HEK293 (cell line): ENCODE results near the gene ARHGAP26.

Experiments
- CTCF ChIA-PET: fragments of 350-600 bp; formaldehyde crosslinking; extraction: SDS; loops from one replicate; lab custom pipeline; 2021; ENCODE audit warnings: antibody characterized with exemption; lab: Yijun Ruan, JAX
- POLR2A ChIA-PET: fragments of 300-600 bp; formaldehyde crosslinking; extraction: SDS; loops from one replicate; lab custom pipeline; 2020; ENCODE audit warnings: antibody characterized with exemption, inconsistent platforms; lab: Yijun Ruan, JAX
- H3K27ac ChIP-seq: fragments of 200-500 bp; sonication (Bioruptor generic); 2 replicates; pipeline ENCODE4 v1.5.1; 2014; ENCODE audit warnings: low read depth, low read length, control low read depth, inconsistent platforms; ENCODE audit errors: extremely low read depth
- H3K36me3 ChIP-seq, 2 experiments: fragments of 200-500 bp in 1 of 2; sonication (Bioruptor generic) in 1 of 2; 1 replicate in 1 of 2; 2 replicates in 1 of 2; pipeline ENCODE4 v1.5.1; 2014 to 2017; ENCODE audit warnings: inconsistent platforms in 2 of 2, low read length in 2 of 2; ENCODE audit not compliant: control insufficient read depth in 2 of 2, insufficient read depth in 1 of 2
- H3K4me1 ChIP-seq: fragments of 200-500 bp; sonication (Bioruptor generic); 2 replicates; pipeline ENCODE4 v1.5.1; 2014; ENCODE audit warnings: mild to moderate bottlenecking, low read length, inconsistent platforms; ENCODE audit not compliant: control insufficient read depth, insufficient read depth
- H3K4me3 ChIP-seq: 2 replicates; pipeline ENCODE4 v1.5.1; 2011; ENCODE audit warnings: low read depth, mild to moderate bottlenecking, control low read depth, low read length, moderate library complexity
- H3K9me3 ChIP-seq: fragments of 200-500 bp; sonication (Bioruptor generic); 2 replicates; pipeline ENCODE4 v1.5.1; 2014; ENCODE audit warnings: low read depth, low read length, inconsistent platforms; ENCODE audit not compliant: control insufficient read depth, insufficient read depth
- BCL11A ChIP-seq: fragments of 450-650 bp; formaldehyde crosslinking; IDR thresholded peaks from 2 replicates; pipeline ENCODE4 v1.5.1; 2016; ENCODE audit warnings: low read depth, missing biosample characterization, missing genetic modification characterization
- KLF1 ChIP-seq: fragments of 450-650 bp; formaldehyde crosslinking; IDR thresholded peaks from 2 replicates; pipeline ENCODE4 v1.5.1; 2016; ENCODE audit warnings: missing biosample characterization, missing genetic modification characterization
- KLF16 ChIP-seq: fragments of 450-650 bp; formaldehyde crosslinking; IDR thresholded peaks from 2 replicates; pipeline ENCODE4 v1.5.1; 2017; ENCODE audit warnings: missing biosample characterization, missing genetic modification characterization
- MEIS1 ChIP-seq: sonication (generic); formaldehyde crosslinking; IDR thresholded peaks from 2 replicates; pipeline ENCODE4 v1.8.1; 2022; ENCODE audit warnings: missing genetic modification reagents, mild to moderate bottlenecking, borderline replicate concordance
- OVOL3 ChIP-seq: fragments of 450-650 bp; formaldehyde crosslinking; IDR thresholded peaks from 2 replicates; pipeline ENCODE4 v1.5.1; 2016; ENCODE audit warnings: missing biosample characterization, missing genetic modification characterization
- SCRT2 ChIP-seq: fragments of 450-650 bp; formaldehyde crosslinking; IDR thresholded peaks from 2 replicates; pipeline ENCODE4 v1.5.1; 2016; ENCODE audit warnings: missing biosample characterization, missing genetic modification characterization
- WT1 ChIP-seq: fragments of 450-650 bp; formaldehyde crosslinking; IDR thresholded peaks from 2 replicates; pipeline ENCODE4 v1.5.1; 2016; ENCODE audit warnings: missing biosample characterization, missing genetic modification characterization
- ZBTB17 ChIP-seq: fragments of 450-650 bp; formaldehyde crosslinking; IDR thresholded peaks from 2 replicates; pipeline ENCODE4 v1.5.1; 2016; ENCODE audit warnings: missing biosample characterization, missing genetic modification characterization
- ZFP37 ChIP-seq: fragments of 450-650 bp; formaldehyde crosslinking; IDR thresholded peaks from 2 replicates; pipeline ENCODE4 v1.5.1; 2016; ENCODE audit warnings: missing biosample characterization, missing genetic modification characterization
- ZNF133 ChIP-seq: fragments of 450-650 bp; formaldehyde crosslinking; IDR thresholded peaks from 2 replicates; pipeline ENCODE4 v1.5.1; 2016; ENCODE audit warnings: missing biosample characterization, missing genetic modification characterization
- ZNF16 ChIP-seq: fragments of 450-650 bp; formaldehyde crosslinking; IDR thresholded peaks from 2 replicates; pipeline ENCODE4 v1.5.1; 2016; ENCODE audit warnings: low read depth, missing biosample characterization, missing genetic modification characterization
- ZNF211 ChIP-seq: fragments of 450-650 bp; formaldehyde crosslinking; IDR thresholded peaks from 2 replicates; pipeline ENCODE4 v1.5.1; 2016; ENCODE audit warnings: low read depth, missing biosample characterization, missing genetic modification characterization
- ZNF221 ChIP-seq: fragments of 450-650 bp; formaldehyde crosslinking; IDR thresholded peaks from 2 replicates; pipeline ENCODE4 v1.5.1; 2017; ENCODE audit warnings: missing biosample characterization, missing genetic modification characterization, borderline replicate concordance
- ZNF366 ChIP-seq: fragments of 450-650 bp; formaldehyde crosslinking; conservative IDR thresholded peaks from 2 replicates; pipeline ENCODE4 v1.5.1; 2016; ENCODE audit warnings: missing biosample characterization, missing genetic modification characterization
- ZNF391 ChIP-seq: fragments of 450-650 bp; formaldehyde crosslinking; IDR thresholded peaks from 2 replicates; pipeline ENCODE4 v1.5.1; 2016; ENCODE audit warnings: low read depth, missing biosample characterization, missing genetic modification characterization, borderline replicate concordance
- ZNF529 ChIP-seq: fragments of 450-650 bp; formaldehyde crosslinking; IDR thresholded peaks from 2 replicates; pipeline ENCODE4 v1.5.1; 2017; ENCODE audit warnings: missing genetic modification characterization, missing biosample characterization; ENCODE audit not compliant: insufficient replicate concordance
- ZNF561 ChIP-seq: fragments of 450-650 bp; IDR thresholded peaks from 2 replicates; pipeline ENCODE4 v1.5.1; 2018; ENCODE audit warnings: missing biosample characterization, missing genetic modification characterization, borderline replicate concordance
- ZNF623 ChIP-seq: fragments of 450-650 bp; formaldehyde crosslinking; IDR thresholded peaks from 2 replicates; pipeline ENCODE4 v1.5.1; 2016; ENCODE audit warnings: missing biosample characterization, missing genetic modification characterization
- ZNF629 ChIP-seq: fragments of 450-650 bp; formaldehyde crosslinking; IDR thresholded peaks from 2 replicates; pipeline ENCODE4 v1.5.1; 2017; ENCODE audit warnings: missing biosample characterization, missing genetic modification characterization
- ZNF747 ChIP-seq: fragments of 450-650 bp; formaldehyde crosslinking; IDR thresholded peaks from 2 replicates; pipeline ENCODE4 v1.5.1; 2016; ENCODE audit warnings: missing biosample characterization, missing genetic modification characterization
- ZNF843 ChIP-seq: fragments of 450-650 bp; formaldehyde crosslinking; IDR thresholded peaks from 2 replicates; pipeline ENCODE4 v1.5.1; 2016; ENCODE audit warnings: missing biosample characterization, missing genetic modification characterization
- ZSCAN23 ChIP-seq: fragments of 450-650 bp; formaldehyde crosslinking; IDR thresholded peaks from 2 replicates; pipeline ENCODE4 v1.5.1; 2016; ENCODE audit warnings: missing biosample characterization, missing genetic modification characterization
- TF ChIP-seq, protein P1 (sequence below): fragments of 450-650 bp; formaldehyde crosslinking; IDR thresholded peaks from 2 replicates; pipeline ENCODE4 v1.5.1; 2016; ENCODE audit warnings: missing biosample characterization, missing genetic modification characterization
- TF ChIP-seq, protein P2 (sequence below): fragments of 450-650 bp; formaldehyde crosslinking; IDR thresholded peaks from 2 replicates; pipeline ENCODE4 v1.5.1; 2016; ENCODE audit warnings: missing biosample characterization, missing genetic modification characterization
- TF ChIP-seq, protein P3 (sequence below): fragments of 450-650 bp; formaldehyde crosslinking; IDR thresholded peaks from 2 replicates; pipeline ENCODE4 v1.5.1; 2017; ENCODE audit warnings: missing biosample characterization, missing genetic modification characterization

Gene ARHGAP26

DNA sequence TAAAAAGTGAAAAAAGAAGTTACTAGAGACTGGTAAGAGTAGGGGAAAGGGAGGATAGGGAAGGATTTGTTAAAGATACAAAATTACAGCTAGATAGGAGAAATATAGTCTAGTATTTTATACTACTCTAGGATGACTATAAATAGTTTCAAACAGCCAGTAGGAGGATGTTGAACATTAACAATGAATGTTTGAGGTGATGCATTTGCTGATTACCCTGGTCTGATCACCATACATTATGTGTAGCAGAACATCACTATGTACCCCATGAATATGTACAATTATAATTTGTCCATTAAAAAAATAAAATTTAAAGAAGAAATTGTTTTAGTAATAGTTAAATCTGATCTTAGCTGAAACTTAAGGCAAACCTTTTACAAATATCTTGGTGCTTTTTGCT is 302.6 kb downstream of the ARHGAP26 start:
- CTCF ChIA-PET = no interaction called here
- Histone ChIP-seq H3K4me1 (no peaks in the 10 kb centered on the region; the same call in 1 of the 2 replicates), H3K27ac (no peak overlapping the region), H3K4me3 (no peak overlapping the region), H3K36me3 (no peaks in the 10 kb centered on the region), H3K9me3 (no peaks in the 10 kb centered on the region)
- POLR2A ChIA-PET = no interaction called here
- TF ChIP-seq KLF1 (tag by site-specific recombination) = no peak
- no peak for TF ChIP-seq ZNF133 (tag by site-specific recombination)
- no peak for TF ChIP-seq ZBTB17 (tag by site-specific recombination)
- TF ChIP-seq BCL11A = no peak
- TF ChIP-seq, protein P1, sequence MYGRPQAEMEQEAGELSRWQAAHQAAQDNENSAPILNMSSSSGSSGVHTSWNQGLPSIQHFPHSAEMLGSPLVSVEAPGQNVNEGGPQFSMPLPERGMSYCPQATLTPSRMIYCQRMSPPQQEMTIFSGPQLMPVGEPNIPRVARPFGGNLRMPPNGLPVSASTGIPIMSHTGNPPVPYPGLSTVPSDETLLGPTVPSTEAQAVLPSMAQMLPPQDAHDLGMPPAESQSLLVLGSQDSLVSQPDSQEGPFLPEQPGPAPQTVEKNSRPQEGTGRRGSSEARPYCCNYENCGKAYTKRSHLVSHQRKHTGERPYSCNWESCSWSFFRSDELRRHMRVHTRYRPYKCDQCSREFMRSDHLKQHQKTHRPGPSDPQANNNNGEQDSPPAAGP (tag by site-specific recombination) = no peak
- TF ChIP-seq ZFP37 (tag by site-specific recombination) = no peak
- TF ChIP-seq ZNF843 (tag by site-specific recombination) = no peak
- TF ChIP-seq KLF16 (tag by site-specific recombination) = no peak
- TF ChIP-seq ZNF629 (tag by site-specific recombination) = no peak
- no peak for TF ChIP-seq ZNF391 (tag by site-specific recombination)
- no peak for TF ChIP-seq MEIS1 (CRISPR knock-in tag)
- TF ChIP-seq ZNF747 (tag by site-specific recombination) = no peak
- no peak for TF ChIP-seq ZSCAN23 (tag by site-specific recombination)
- no peak for TF ChIP-seq ZNF211 (tag by site-specific recombination)
- no peak for TF ChIP-seq ZNF221
- no peak for TF ChIP-seq ZNF561 (tag by site-specific recombination)
- no peak for TF ChIP-seq ZNF366 (tag by site-specific recombination)

DNA sequence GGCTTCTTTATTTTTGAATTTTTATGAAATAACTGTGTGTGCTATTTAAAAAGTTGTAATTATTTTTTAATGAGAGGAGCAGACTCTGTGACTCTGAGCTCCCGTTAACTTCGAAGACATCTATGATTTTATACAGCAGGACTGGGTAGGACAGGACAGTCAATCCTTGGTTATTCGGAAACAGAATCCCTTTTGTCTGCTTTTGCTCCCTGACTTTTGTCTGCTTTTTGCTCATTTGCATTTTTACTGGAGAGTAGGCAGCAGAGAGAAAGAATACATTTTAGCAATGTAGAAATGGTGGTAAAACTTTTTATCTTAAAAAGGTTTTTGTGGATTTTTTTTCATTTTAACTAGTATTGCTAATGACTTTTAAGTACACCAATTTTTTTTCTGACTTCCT is 303.6 kb downstream of the ARHGAP26 start:
- Histone ChIP-seq H3K4me1 (peaks cover 10% of the 10 kb centered on the region), H3K36me3 (no peaks in the 10 kb centered on the region), H3K27ac (no peak overlapping the region), H3K4me3 (no peak overlapping the region), H3K9me3 (no peaks in the 10 kb centered on the region)
- ChIA-PET CTCF (no interaction called here), POLR2A (no interaction called here)
- TF ChIP-seq ZNF529 (no peak), ZNF623 (no peak)
- TF ChIP-seq, protein P2, sequence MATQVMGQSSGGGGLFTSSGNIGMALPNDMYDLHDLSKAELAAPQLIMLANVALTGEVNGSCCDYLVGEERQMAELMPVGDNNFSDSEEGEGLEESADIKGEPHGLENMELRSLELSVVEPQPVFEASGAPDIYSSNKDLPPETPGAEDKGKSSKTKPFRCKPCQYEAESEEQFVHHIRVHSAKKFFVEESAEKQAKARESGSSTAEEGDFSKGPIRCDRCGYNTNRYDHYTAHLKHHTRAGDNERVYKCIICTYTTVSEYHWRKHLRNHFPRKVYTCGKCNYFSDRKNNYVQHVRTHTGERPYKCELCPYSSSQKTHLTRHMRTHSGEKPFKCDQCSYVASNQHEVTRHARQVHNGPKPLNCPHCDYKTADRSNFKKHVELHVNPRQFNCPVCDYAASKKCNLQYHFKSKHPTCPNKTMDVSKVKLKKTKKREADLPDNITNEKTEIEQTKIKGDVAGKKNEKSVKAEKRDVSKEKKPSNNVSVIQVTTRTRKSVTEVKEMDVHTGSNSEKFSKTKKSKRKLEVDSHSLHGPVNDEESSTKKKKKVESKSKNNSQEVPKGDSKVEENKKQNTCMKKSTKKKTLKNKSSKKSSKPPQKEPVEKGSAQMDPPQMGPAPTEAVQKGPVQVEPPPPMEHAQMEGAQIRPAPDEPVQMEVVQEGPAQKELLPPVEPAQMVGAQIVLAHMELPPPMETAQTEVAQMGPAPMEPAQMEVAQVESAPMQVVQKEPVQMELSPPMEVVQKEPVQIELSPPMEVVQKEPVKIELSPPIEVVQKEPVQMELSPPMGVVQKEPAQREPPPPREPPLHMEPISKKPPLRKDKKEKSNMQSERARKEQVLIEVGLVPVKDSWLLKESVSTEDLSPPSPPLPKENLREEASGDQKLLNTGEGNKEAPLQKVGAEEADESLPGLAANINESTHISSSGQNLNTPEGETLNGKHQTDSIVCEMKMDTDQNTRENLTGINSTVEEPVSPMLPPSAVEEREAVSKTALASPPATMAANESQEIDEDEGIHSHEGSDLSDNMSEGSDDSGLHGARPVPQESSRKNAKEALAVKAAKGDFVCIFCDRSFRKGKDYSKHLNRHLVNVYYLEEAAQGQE (tag by site-specific recombination) = no peak

DNA sequence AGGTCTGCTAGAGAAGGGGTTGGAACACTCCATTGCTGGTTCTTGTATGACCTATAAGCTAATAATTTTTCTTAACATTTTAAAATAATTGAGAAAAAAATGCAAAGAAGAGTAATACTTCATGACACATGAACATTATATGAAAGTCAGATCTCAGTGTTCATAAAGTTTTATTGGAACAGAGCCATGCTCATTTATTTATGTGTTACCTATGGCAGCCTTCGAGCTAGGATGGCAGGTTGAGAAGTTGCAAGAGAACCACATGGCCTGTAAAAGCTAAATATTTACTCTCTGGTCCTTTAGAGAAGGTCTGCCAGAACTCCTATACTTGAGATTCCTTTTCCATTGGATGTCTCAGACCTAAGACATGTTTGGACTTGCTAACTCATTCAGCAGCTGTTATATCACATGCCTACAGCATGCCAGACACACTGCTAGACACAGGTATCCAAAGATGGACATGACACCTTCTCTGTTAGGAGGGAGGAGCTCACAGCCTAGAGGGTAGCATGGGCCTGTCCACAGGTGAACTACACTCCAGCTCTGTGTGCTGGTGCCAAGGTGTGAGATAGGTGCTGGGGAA is 304.3 kb downstream of the ARHGAP26 start:
- ChIA-PET CTCF (interaction anchor here (0.6 kb wide), 2 partner anchors 197 to 967 kb away, joined by 3 to 4 read pairs; no protein-coding TSS in a partner anchor), POLR2A (no interaction called here)
- no peaks in the 10 kb centered on the region for H3K9me3 ChIP-seq
- no peaks in the 10 kb centered on the region for H3K36me3 ChIP-seq
- peak; percentile 26; the same call in 1 of the 2 replicates for TF ChIP-seq SCRT2 (tag by site-specific recombination)
- no peak for TF ChIP-seq ZNF16 (tag by site-specific recombination)
- TF ChIP-seq, protein P3, sequence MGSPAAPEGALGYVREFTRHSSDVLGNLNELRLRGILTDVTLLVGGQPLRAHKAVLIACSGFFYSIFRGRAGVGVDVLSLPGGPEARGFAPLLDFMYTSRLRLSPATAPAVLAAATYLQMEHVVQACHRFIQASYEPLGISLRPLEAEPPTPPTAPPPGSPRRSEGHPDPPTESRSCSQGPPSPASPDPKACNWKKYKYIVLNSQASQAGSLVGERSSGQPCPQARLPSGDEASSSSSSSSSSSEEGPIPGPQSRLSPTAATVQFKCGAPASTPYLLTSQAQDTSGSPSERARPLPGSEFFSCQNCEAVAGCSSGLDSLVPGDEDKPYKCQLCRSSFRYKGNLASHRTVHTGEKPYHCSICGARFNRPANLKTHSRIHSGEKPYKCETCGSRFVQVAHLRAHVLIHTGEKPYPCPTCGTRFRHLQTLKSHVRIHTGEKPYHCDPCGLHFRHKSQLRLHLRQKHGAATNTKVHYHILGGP (tag by site-specific recombination) = no peak
- no peak for TF ChIP-seq OVOL3 (tag by site-specific recombination)
- no peak for TF ChIP-seq WT1
- TF ChIP-seq ZNF366 (tag by site-specific recombination) = 0 out of 2 replicates have a peak, but pooled peaks have one; percentile 28
- H3K4me3 ChIP-seq = no peak overlapping the region
- peaks cover 13% of the 10 kb centered on the region for H3K4me1 ChIP-seq
- H3K27ac ChIP-seq = no peak overlapping the region
